Suprapubic skin (tissue), 4 donors: ENCODE data around the gene ARHGEF7.

Source experiments
- CTCF ChIP-seq, 2 donors: fragments of 200-600 bp in 1 of 2; fragments of 450-650 bp in 1 of 2; sonication (generic) in 1 of 2; IDR thresholded peaks; one replicate each; pipeline ENCODE4 v1.5.1; 2016 to 2019; ENCODE audit warnings: antibody characterized with exemption in 2 of 2, mild to moderate bottlenecking in 1 of 2, moderate library complexity in 1 of 2
- EP300 ChIP-seq: sonication (generic); formaldehyde crosslinking; IDR thresholded peaks from one replicate; pipeline ENCODE4 v1.6.1; 2017; ENCODE audit warnings: antibody characterized with exemption
- POLR2AphosphoS5 ChIP-seq, 3 donors: sonication (generic); formaldehyde crosslinking; IDR thresholded peaks; one replicate each; pipeline ENCODE4 v1.6.1; 2017; ENCODE audit warnings: antibody characterized with exemption in 3 of 3

GRCh38 chr13:111159362-111160320 lies 44.5 kb downstream of the ARHGEF7 start:
- TF ChIP-seq CTCF (IDR thresholded peaks at IDR 0.05) (no peak), EP300 (no peak), POLR2AphosphoS5 (IDR thresholded peaks at IDR 0.05) (no peak)
